H1 (cell line): ENCODE measurements around the gene IFNAR2. TPM values are rescaled to one million over a fixed set of nuclear protein-coding genes. Genes with fewer than 3 reads are reported as not detected.

ENCODE experiments used
- BCL11A ChIP-seq, 2 experiments: IDR thresholded peaks; one replicate each; pipeline ENCODE4 v1.6.1; 2011; ENCODE audit warnings: low read depth in 2 of 2, low read length in 2 of 2, mild to moderate bottlenecking in 2 of 2
- CEBPB ChIP-seq: IDR thresholded peaks from 2 replicates; pipeline ENCODE4 v1.6.1; 2012; ENCODE audit warnings: low read depth, low read length
- CHD7 ChIP-seq: fragments of 300-600 bp; sonication (generic); IDR thresholded peaks from 2 replicates; pipeline ENCODE4 v1.7.1; 2012; ENCODE audit warnings: low read length, moderate library complexity, mild to moderate bottlenecking, inconsistent platforms; ENCODE audit not compliant: insufficient replicate concordance
- CTBP2 ChIP-seq: IDR thresholded peaks from 2 replicates; pipeline ENCODE4 v1.7.0; 2011; ENCODE audit warnings: borderline replicate concordance, mild to moderate bottlenecking, moderate library complexity, mixed read lengths, low read length; ENCODE audit not compliant: insufficient read depth, insufficient read length
- FOSL1 ChIP-seq: IDR thresholded peaks from 2 replicates; pipeline ENCODE4 v1.6.1; 2011; ENCODE audit warnings: mild to moderate bottlenecking, low read depth, low read length, moderate library complexity; ENCODE audit not compliant: insufficient read depth
- PHF8 ChIP-seq: fragments of 200-600 bp; sonication (generic); conservative IDR thresholded peaks from 2 replicates; pipeline ENCODE4 v1.7.1; 2012; ENCODE audit warnings: low read depth, mild to moderate bottlenecking, inconsistent platforms, low read length, moderate library complexity
- POU5F1 ChIP-seq: IDR thresholded peaks from 2 replicates; pipeline ENCODE4 v1.6.1; 2011; ENCODE audit warnings: low read depth, mild to moderate bottlenecking, low read length, moderate library complexity
- RFX5 ChIP-seq: IDR thresholded peaks from 2 replicates; pipeline ENCODE4 v1.6.1; 2011; ENCODE audit warnings: low read depth, low read length, improper control_type of control experiment, borderline replicate concordance
- SP2 ChIP-seq: IDR thresholded peaks from 2 replicates; pipeline ENCODE4 v1.6.1; 2012; ENCODE audit warnings: mild to moderate bottlenecking, low read length, inconsistent platforms
- YY1 ChIP-seq: IDR thresholded peaks from 2 replicates; pipeline ENCODE4 v1.6.1; 2011; ENCODE audit warnings: low read depth, mild to moderate bottlenecking, low read length
- polyA plus RNA-seq, 7 experiments: library from polyadenylated mRNA; depleted of rRNA in 3 of 7; stranded (reverse) in 5 of 7; unstranded in 2 of 7; fragments of >200 nt in 5 of 7; fragments of 200-250 nt in 2 of 7; gene quantifications; 1 replicate in 5 of 7; 2 replicates in 1 of 7; 4 replicates in 1 of 7; pipeline versions ENCODE4 v1.2.1 to v1.2.3, GENCODE V29; 2011 to 2013; ENCODE audit warnings: missing spikeins in 2 of 7, mixed read lengths in 2 of 7
- total RNA-seq: library from RNA; stranded (reverse); fragmentation: NEBNext Ultra II Directional; extraction: Animal tissue kit (Norgen Biotek cat#: 25700); gene quantifications from 2 replicates; pipeline ENCODE4 v1.2.1, GENCODE V29; 2021

Gene IFNAR2
- total and polyA plus RNA-seq, 2 of the 8 experiments (the other 6 are each of a cell fraction or from before 2014, with no cell fraction given): 12.2 to 16.1 TPM

- no peak for TF ChIP-seq CHD7
- TF ChIP-seq YY1: no peak
- no peak for TF ChIP-seq PHF8
- no peak for TF ChIP-seq CEBPB
- TF ChIP-seq BCL11A (IDR thresholded peaks at IDR 0.05; ENCODE audit: low read depth in 2 of 2, low read length in 2 of 2): no peak
- no peak for TF ChIP-seq CTBP2
- TF ChIP-seq FOSL1: no peak
- TF ChIP-seq RFX5: no peak
- TF ChIP-seq POU5F1: no peak
- no peak for TF ChIP-seq SP2
Measured at GRCh38 chr21:33229099-33229783, 497 bp upstream of the IFNAR2 start (continued).
